PFSK-1 (cell line): Measurements from ENCODE around the gene MARCKSL1.

Experiments used
- FOXP2 ChIP-seq: optimal IDR thresholded peaks from 2 replicates; pipeline ENCODE3; 2011; ENCODE audit warnings: borderline replicate concordance, control low read depth, inconsistent platforms; ENCODE audit not compliant: insufficient read depth; ENCODE audit errors: extremely low read length, extremely low read depth
- POLR2AphosphoS5 ChIP-seq: IDR thresholded peaks from 2 replicates; pipeline ENCODE4 v1.6.1; 2012; ENCODE audit warnings: low read depth, mild to moderate bottlenecking, control low read depth, low read length, moderate library complexity
- SIN3A ChIP-seq: IDR thresholded peaks from 2 replicates; pipeline ENCODE4 v1.6.1; 2012; ENCODE audit warnings: mild to moderate bottlenecking, low read length, moderate library complexity, borderline replicate concordance; ENCODE audit not compliant: insufficient read depth
- TAF1 ChIP-seq: IDR thresholded peaks from 2 replicates; pipeline ENCODE4 v1.6.1; 2012; ENCODE audit warnings: low read length, control low read depth, borderline replicate concordance; ENCODE audit not compliant: insufficient read depth
- TF ChIP-seq, protein P1 (sequence below), 2 experiments: IDR thresholded peaks; 2 replicates each; pipeline versions ENCODE4 v1.6.1 to v1.8.0; 2011 to 2012; ENCODE audit warnings: low read depth in 2 of 2, low read length in 2 of 2, control low read depth in 1 of 2, inconsistent platforms in 1 of 2, mild to moderate bottlenecking in 1 of 2, moderate library complexity in 1 of 2; ENCODE audit not compliant: insufficient read depth in 1 of 2

Gene MARCKSL1

GRCh38 chr1:32303997-32304622, 31.9 kb downstream of the MARCKSL1 start:
- TF ChIP-seq, protein P1, sequence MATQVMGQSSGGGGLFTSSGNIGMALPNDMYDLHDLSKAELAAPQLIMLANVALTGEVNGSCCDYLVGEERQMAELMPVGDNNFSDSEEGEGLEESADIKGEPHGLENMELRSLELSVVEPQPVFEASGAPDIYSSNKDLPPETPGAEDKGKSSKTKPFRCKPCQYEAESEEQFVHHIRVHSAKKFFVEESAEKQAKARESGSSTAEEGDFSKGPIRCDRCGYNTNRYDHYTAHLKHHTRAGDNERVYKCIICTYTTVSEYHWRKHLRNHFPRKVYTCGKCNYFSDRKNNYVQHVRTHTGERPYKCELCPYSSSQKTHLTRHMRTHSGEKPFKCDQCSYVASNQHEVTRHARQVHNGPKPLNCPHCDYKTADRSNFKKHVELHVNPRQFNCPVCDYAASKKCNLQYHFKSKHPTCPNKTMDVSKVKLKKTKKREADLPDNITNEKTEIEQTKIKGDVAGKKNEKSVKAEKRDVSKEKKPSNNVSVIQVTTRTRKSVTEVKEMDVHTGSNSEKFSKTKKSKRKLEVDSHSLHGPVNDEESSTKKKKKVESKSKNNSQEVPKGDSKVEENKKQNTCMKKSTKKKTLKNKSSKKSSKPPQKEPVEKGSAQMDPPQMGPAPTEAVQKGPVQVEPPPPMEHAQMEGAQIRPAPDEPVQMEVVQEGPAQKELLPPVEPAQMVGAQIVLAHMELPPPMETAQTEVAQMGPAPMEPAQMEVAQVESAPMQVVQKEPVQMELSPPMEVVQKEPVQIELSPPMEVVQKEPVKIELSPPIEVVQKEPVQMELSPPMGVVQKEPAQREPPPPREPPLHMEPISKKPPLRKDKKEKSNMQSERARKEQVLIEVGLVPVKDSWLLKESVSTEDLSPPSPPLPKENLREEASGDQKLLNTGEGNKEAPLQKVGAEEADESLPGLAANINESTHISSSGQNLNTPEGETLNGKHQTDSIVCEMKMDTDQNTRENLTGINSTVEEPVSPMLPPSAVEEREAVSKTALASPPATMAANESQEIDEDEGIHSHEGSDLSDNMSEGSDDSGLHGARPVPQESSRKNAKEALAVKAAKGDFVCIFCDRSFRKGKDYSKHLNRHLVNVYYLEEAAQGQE (IDR thresholded peaks at IDR 0.05; ENCODE audit: insufficient read depth in 1 of 2, low read depth in 2 of 2, low read length in 2 of 2): no peak
- no peak for TF ChIP-seq TAF1

DNA sequence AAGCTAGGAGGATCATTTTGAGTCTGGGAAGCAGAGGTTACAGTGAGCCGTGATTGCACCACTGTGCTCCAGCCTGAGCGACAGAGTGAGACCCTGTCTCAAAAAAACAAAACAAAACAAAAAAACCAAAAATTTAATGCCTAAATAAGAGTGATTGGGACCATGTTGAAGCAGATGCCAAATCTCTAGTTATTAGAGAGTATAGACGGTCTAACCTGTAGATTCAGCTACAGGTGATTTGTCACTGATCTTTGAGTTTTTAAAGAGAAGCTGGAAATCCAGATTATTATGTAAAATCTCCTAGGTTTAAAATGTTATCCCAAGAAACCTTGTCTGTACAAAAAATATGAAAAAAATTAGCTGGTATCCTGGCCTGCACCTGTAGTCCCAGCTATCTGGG, 32.7 kb downstream of the MARCKSL1 start:
- TF ChIP-seq SIN3A (no peak), FOXP2 (no peak), TAF1 (no peak), POLR2AphosphoS5 (no peak)
- TF ChIP-seq, protein P1 (IDR thresholded peaks at IDR 0.05; ENCODE audit: insufficient read depth in 1 of 2, low read depth in 2 of 2, low read length in 2 of 2): no peak

GRCh38 chr1:32299327-32299726, 36.7 kb downstream of the MARCKSL1 start:
- TF ChIP-seq TAF1 (no peak), POLR2AphosphoS5 (no peak), FOXP2 (no peak), SIN3A (no peak)
- TF ChIP-seq, protein P1 (IDR thresholded peaks at IDR 0.05; ENCODE audit: insufficient read depth in 1 of 2, low read depth in 2 of 2, low read length in 2 of 2): no peak

GRCh38 chr1:32291708-32292538, 44.1 kb downstream of the MARCKSL1 start, which contains the start of gene HDAC1:
Gene HDAC1 (plus strand): TSS chr1:32292083. CDS start chr1:32292170, 87 bp downstream.
- TF ChIP-seq POLR2AphosphoS5 (peak; percentile 52; the same call in 1 of the 2 replicates), TAF1 (no peak)

DNA sequence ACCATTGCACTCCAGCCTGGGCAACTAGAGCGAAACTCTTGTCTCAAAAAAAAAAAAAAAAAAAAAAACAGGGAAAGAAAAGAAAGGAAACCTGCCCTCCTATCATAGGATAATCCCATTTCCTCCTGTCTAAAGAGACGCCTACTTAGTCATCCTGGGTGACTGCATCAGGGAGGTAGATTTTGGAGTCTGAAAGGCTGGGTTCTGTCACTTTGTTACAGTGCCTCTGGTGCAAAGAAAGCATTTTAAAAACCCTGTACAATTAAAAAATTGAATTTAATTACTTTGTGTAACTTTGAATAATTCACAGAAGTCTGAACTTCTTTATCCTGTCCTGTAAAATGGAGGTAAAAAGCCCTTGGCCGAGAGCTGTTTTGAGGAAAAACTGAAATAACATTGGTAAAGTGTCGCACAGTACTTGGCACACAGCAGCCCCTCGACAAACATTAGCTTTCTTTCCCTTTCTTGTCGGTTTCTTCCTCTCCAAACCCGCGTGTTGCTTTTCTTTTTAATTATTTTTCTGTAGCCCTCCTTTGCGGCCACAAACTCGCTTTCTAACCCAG, 44.8 kb downstream of the MARCKSL1 start:
- TF ChIP-seq, protein P1 (IDR thresholded peaks at IDR 0.05; ENCODE audit: insufficient read depth in 1 of 2, low read depth in 2 of 2, low read length in 2 of 2): no peak
- no peak for TF ChIP-seq SIN3A
